SK-N-SH treated with all-trans-retinoic acid at 6 μM for 48 hours (cell line): ENCODE measurements around the gene UBE2L6.

Experiments used
- CREB5 ChIP-seq: fragments of 250-450 bp; sonication (Bioruptor Pico); IDR thresholded peaks from 2 replicates; pipeline ENCODE4 v1.5.1; 2020; ENCODE audit warnings: low read depth, mild to moderate bottlenecking, moderate library complexity
- TOX ChIP-seq: fragments of 250-450 bp; sonication (Bioruptor Pico); IDR thresholded peaks from 2 replicates; pipeline ENCODE4 v1.8.0; 2021; ENCODE audit warnings: mild to moderate bottlenecking, moderate library complexity, borderline replicate concordance
- ZC3H10 ChIP-seq: fragments of 250-450 bp; sonication (Bioruptor Pico); IDR thresholded peaks from 2 replicates; pipeline ENCODE4 v1.5.1; 2021; ENCODE audit warnings: mild to moderate bottlenecking, moderate library complexity

GRCh38 chr11:57541169-57541568 is 26.3 kb downstream of the UBE2L6 start:
- TF ChIP-seq ZC3H10 (CRISPR knock-in tag) (no peak), TOX (CRISPR knock-in tag) (no peak), CREB5 (CRISPR knock-in tag) (no peak)
